SKM-1 (cell line): ENCODE measurements around the gene NOL4L.
"Not testable (repeated sequence)": the region's sequence is repeated elsewhere in the genome, so short reads cannot be mapped to it uniquely, and the experiment has no call there.

ENCODE experiments used
- DNase-seq: peaks from one replicate; lab custom pipeline; 2025; ENCODE audit not compliant: unreplicated experiment; lab: John Stamatoyannopoulos, UW

Gene NOL4L

GRCh38 chr20:32434434-32434833 is 150.7 kb downstream of the NOL4L start:
- no peak for DNase-seq

GRCh38 chr20:32433311-32434021 is 151.7 kb downstream of the NOL4L start:
- DNase-seq = no peak

GRCh38 chr20:32432277-32432676 is 152.9 kb downstream of the NOL4L start:
- DNase-seq = no peak

- no peak for DNase-seq
These were observed 153.7 kb downstream of the NOL4L start for GRCh38 chr20:32431457-32431856.

- DNase-seq = no peak
These were observed 155.3 kb downstream of the NOL4L start for GRCh38 chr20:32429745-32430360.

GRCh38 chr20:32429343-32429742 is 155.8 kb downstream of the NOL4L start:
- DNase-seq = no peak

GRCh38 chr20:32427996-32428395 is 157.1 kb downstream of the NOL4L start:
- no peak for DNase-seq

- no peak for DNase-seq
These were observed 163.8 kb downstream of the NOL4L start for GRCh38 chr20:32421290-32421689.

- DNase-seq = no peak
These were observed 166.8 kb downstream of the NOL4L start for GRCh38 chr20:32418376-32418775.

GRCh38 chr20:32416206-32416605 is 168.9 kb downstream of the NOL4L start:
- DNase-seq = no peak

GRCh38 chr20:32415494-32415893 is 169.6 kb downstream of the NOL4L start:
- DNase-seq = no peak

- DNase-seq = no peak
These were observed 173.0 kb downstream of the NOL4L start for GRCh38 chr20:32411955-32412706.

GRCh38 chr20:32407131-32407750 is 177.9 kb downstream of the NOL4L start:
- DNase-seq = not testable (repeated sequence)

GRCh38 chr20:32406701-32407100 is 178.4 kb downstream of the NOL4L start:
- no peak for DNase-seq

- no peak for DNase-seq
These were observed 181.1 kb downstream of the NOL4L start for GRCh38 chr20:32404017-32404416.

- DNase-seq = no peak
These were observed 184.7 kb downstream of the NOL4L start for GRCh38 chr20:32400476-32400875.

GRCh38 chr20:32397567-32398084 is 187.5 kb downstream of the NOL4L start:
- DNase-seq = no peak

GRCh38 chr20:32396646-32397160 is 188.4 kb downstream of the NOL4L start:
- DNase-seq = no peak

GRCh38 chr20:32395066-32395465 is 190.1 kb downstream of the NOL4L start:
- no peak for DNase-seq
